SU-DHL-6 (cell line): ENCODE measurements around the gene RELA.
"Not testable (repeated sequence)": the region's sequence is repeated elsewhere in the genome, so short reads cannot be mapped to it uniquely, and the experiment has no call there.

Source experiments
- H2AFZ ChIP-seq: fragments of 200-600 bp; sonication (generic); 2 replicates; pipeline ENCODE4 v1.6.1; 2014; ENCODE audit warnings: low read depth, mild to moderate bottlenecking, moderate library complexity, mixed read lengths, antibody characterized with exemption, low read length; ENCODE audit not compliant: severe bottlenecking
- H3F3A ChIP-seq: fragments of 200-600 bp; shearing (Covaris generic); 2 replicates; pipeline ENCODE4 v1.6.0; 2016; ENCODE audit warnings: antibody characterized with exemption, mild to moderate bottlenecking; ENCODE audit not compliant: insufficient read depth
- H3K27ac ChIP-seq: fragments of 200-600 bp; sonication (generic); 2 replicates; pipeline ENCODE4 v1.5.1; 2016; ENCODE audit warnings: low read depth, mild to moderate bottlenecking, low read length, moderate library complexity, mixed read lengths
- H3K27me3 ChIP-seq: fragments of 200-600 bp; sonication (generic), shearing (Covaris generic); 2 replicates; pipeline ENCODE4 v1.6.0; 2014; ENCODE audit warnings: mild to moderate bottlenecking, low read length
- H3K36me3 ChIP-seq: fragments of 200-600 bp; sonication (generic); 2 replicates; pipeline ENCODE4 v1.6.1; 2014; ENCODE audit warnings: mild to moderate bottlenecking, low read length, mixed read lengths
- H3K4me2 ChIP-seq: fragments of 300-600, 200-600 bp; shearing (Covaris generic), sonication (generic); 2 replicates; pipeline ENCODE4 v1.6.0; 2014; ENCODE audit warnings: low read length, low read depth, mild to moderate bottlenecking; ENCODE audit not compliant: poor library complexity, severe bottlenecking
- H3K4me3 ChIP-seq: fragments of 200-600 bp; sonication (generic); 2 replicates; pipeline ENCODE4 v1.5.1; 2014; ENCODE audit warnings: antibody characterized with exemption, low read length, mild to moderate bottlenecking, mixed read lengths; ENCODE audit not compliant: insufficient read depth, poor library complexity, severe bottlenecking
- H3K79me2 ChIP-seq: fragments of 200-600 bp; sonication (generic); 2 replicates; pipeline ENCODE4 v1.6.1; 2014; ENCODE audit warnings: mild to moderate bottlenecking, low read length, moderate library complexity; ENCODE audit not compliant: insufficient read depth
- H3K9ac ChIP-seq: fragments of 200-600 bp; sonication (generic); 2 replicates; pipeline ENCODE4 v1.7.0; 2014; ENCODE audit warnings: mild to moderate bottlenecking, low read length
- H3K9me2 ChIP-seq: fragments of 200-600 bp; sonication (generic); replicated peaks from 2 replicates; pipeline ENCODE4 v1.6.1; 2014; ENCODE audit warnings: low read length; ENCODE audit not compliant: insufficient read depth
- H3K9me3 ChIP-seq: fragments of 200-600 bp; sonication (generic); 2 replicates; pipeline ENCODE4 v1.6.1; 2014; ENCODE audit warnings: low read length, mixed read lengths; ENCODE audit not compliant: insufficient read depth
- H4K20me1 ChIP-seq: fragments of 200-600 bp; sonication (generic); 2 replicates; pipeline ENCODE4 v1.6.1; 2014; ENCODE audit warnings: low read depth, mild to moderate bottlenecking, antibody characterized with exemption, low read length, moderate library complexity, mixed read lengths
- EZH2phosphoT487 ChIP-seq: fragments of 200-600 bp; sonication (generic), shearing (Covaris generic); conservative IDR thresholded peaks from 2 replicates; pipeline ENCODE4 v1.6.1; 2018; ENCODE audit warnings: mild to moderate bottlenecking, antibody characterized with exemption, low read length, moderate library complexity, mixed read lengths
- TF ChIP-seq, protein P1 (sequence below): fragments of 200-600 bp; sonication (generic); IDR thresholded peaks from one replicate; pipeline ENCODE4 v1.5.1; 2017; ENCODE audit warnings: antibody characterized with exemption, mild to moderate bottlenecking, low read length, moderate library complexity; ENCODE audit not compliant: insufficient read depth, poor library complexity, severe bottlenecking

The RELA gene

DNA sequence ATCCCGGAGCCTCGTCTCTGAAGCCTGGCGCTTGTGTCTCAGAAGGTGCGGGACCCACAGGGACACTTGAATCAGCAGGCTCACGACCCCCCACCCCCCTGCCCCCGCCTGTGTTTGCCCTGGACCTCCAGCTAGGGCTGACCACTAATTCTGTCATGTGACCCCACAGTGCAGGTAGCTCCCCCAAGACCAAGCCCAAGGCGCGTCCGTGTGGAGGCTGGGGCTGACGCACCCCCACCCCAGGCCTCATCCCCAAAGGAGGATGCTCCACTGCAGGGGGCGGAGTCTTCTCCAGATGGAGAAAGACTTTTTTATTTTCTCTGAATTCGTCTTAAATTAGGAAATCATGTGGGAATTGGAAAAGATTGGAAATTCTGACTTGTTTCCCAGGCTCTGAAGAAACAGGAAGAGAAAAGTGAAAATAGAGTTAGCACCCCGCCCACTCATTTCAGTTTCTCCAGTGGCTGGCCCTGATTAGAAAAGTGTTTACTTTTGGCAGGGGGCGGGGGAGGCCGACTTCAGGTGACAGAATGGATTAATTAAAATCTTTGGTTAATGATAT, 1.0 kb upstream of the RELA start:
- Histone ChIP-seq H3K79me2 (peaks cover 18% of the 10 kb centered on the region), H3F3A (no peaks in the 10 kb centered on the region), H4K20me1 (no peaks in the 10 kb centered on the region; the same call in 1 of the 2 replicates), H3K9me2 (no peaks in the 10 kb centered on the region), H3K9ac (peak overlapping the region; percentile 99), H3K9me3 (no peaks in the 10 kb centered on the region), H3K36me3 (no peaks in the 10 kb centered on the region), H3K27ac (peak overlapping the region; percentile 80), H2AFZ (peak overlapping the region; percentile 75), H3K4me2 (peak overlapping the region; percentile 86), H3K27me3 (no peaks in the 10 kb centered on the region), H3K4me3 (peak overlapping the region; percentile 98)
- no peak for TF ChIP-seq EZH2phosphoT487
- TF ChIP-seq, protein P1, sequence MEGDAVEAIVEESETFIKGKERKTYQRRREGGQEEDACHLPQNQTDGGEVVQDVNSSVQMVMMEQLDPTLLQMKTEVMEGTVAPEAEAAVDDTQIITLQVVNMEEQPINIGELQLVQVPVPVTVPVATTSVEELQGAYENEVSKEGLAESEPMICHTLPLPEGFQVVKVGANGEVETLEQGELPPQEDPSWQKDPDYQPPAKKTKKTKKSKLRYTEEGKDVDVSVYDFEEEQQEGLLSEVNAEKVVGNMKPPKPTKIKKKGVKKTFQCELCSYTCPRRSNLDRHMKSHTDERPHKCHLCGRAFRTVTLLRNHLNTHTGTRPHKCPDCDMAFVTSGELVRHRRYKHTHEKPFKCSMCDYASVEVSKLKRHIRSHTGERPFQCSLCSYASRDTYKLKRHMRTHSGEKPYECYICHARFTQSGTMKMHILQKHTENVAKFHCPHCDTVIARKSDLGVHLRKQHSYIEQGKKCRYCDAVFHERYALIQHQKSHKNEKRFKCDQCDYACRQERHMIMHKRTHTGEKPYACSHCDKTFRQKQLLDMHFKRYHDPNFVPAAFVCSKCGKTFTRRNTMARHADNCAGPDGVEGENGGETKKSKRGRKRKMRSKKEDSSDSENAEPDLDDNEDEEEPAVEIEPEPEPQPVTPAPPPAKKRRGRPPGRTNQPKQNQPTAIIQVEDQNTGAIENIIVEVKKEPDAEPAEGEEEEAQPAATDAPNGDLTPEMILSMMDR, result no peak

DNA sequence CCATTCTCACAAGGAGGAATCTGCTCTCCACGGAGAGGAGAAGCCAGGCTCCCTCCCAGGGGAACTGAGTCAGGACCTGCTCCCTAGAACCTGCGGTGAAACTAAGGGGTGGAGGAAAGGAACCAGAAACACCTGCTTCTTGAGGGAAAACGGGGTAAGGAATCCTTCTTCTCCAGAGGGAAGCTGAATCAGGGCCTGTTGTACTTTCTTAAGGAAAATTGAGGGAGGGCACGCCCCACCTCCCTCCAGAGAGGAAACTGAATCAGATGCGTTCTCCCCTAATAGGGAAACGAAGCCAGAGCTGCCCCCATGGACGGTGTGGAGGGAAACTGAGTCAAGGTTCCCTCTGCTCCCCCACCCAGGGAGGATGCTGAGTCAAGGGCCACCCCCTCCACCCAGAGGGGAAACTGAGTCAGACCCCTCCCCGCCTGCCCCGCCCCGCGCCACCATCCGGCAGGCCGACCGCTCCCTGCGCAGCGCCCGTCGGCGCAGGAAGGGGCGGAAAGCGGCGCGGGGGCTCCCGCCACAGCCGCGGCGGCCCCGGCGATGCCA, 393 bp downstream of the RELA start:
- Histone ChIP-seq H3K9me2 (no peaks in the 10 kb centered on the region), H3K27me3 (no peaks in the 10 kb centered on the region), H4K20me1 (no peaks in the 10 kb centered on the region; the same call in 1 of the 2 replicates), H3K4me3 (peak overlapping the region; percentile 98), H3K9me3 (no peaks in the 10 kb centered on the region), H3K4me2 (peak overlapping the region; percentile 100), H3F3A (no peaks in the 10 kb centered on the region), H3K79me2 (peaks cover 18% of the 10 kb centered on the region), H3K27ac (peak overlapping the region; percentile 54; the same call in 1 of the 2 replicates), H2AFZ (no peak overlapping the region), H3K36me3 (no peaks in the 10 kb centered on the region), H3K9ac (peak overlapping the region; percentile 99)
- TF ChIP-seq, protein P1, result no peak
- TF ChIP-seq EZH2phosphoT487, result no peak

DNA sequence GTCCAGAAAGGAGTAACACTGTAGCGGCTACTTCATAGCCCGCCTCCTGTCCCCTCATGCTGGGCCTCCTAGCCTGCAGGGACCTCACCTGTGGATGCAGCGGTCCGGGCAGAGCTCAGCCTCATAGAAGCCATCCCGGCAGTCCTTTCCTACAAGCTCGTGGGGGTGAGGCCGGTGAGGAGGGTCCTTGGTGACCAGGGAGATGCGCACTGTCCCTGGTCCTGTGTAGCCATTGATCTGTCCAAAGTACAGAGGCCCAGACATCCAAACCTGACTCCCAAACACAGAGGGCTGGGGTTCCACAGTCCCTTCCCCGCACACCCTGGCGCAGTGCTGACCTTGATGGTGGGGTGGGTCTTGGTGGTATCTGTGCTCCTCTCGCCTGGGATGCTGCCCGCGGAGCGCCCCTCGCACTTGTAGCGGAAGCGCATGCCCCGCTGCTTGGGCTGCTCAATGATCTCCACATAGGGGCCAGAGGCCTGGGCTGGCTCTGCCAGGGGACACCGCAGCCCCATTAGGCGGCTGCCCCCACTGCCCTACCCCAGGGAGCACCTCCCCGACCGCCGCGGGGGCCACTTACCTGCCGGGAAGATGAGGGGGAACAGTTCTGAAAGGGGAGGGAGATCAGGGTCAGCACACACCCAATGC, 993 bp downstream of the RELA start:
- no peak for TF ChIP-seq EZH2phosphoT487
- TF ChIP-seq, protein P1, result no peak
- peak overlapping the region; percentile 98 for H3K4me3 ChIP-seq
- H3K9me2 ChIP-seq, result no peaks in the 10 kb centered on the region
- H3K36me3 ChIP-seq, result no peaks in the 10 kb centered on the region
- no peaks in the 10 kb centered on the region; the same call in 1 of the 2 replicates for H4K20me1 ChIP-seq
- H3F3A ChIP-seq, result no peaks in the 10 kb centered on the region
- H3K27ac ChIP-seq, result 0 out of 2 replicates have a peak overlapping the region, but pooled peaks have one; percentile 54
- H3K9ac ChIP-seq, result peak overlapping the region; percentile 99
- H2AFZ ChIP-seq, result no peak overlapping the region
- H3K27me3 ChIP-seq, result no peaks in the 10 kb centered on the region
- H3K4me2 ChIP-seq, result peak overlapping the region; percentile 100
- no peaks in the 10 kb centered on the region for H3K9me3 ChIP-seq
- peaks cover 18% of the 10 kb centered on the region for H3K79me2 ChIP-seq

DNA sequence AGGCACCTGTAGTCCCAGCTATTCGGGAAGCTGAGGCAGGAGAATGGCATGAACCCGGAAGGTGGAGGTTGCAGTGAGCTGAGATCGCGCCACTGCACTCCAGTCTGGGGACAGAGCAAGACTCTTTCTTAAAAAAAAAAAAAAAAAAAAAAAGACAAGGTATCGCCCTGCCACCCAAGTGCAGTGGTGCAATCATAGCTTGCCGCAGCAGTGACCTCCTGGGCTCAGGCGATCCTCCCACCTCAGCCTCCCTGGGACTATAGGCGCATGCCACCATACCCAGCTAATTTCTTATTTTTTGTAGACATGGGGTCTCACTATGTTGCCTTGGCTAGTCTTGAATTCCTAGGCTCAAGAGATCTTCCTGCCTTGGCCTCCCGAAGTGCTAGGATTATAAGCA, 1.8 kb downstream of the RELA start:
- peak overlapping the region; percentile 100 for H3K4me2 ChIP-seq
- H3F3A ChIP-seq, H4K20me1 ChIP-seq, H3K9me2 ChIP-seq, H3K27ac ChIP-seq, H3K27me3 ChIP-seq, H2AFZ ChIP-seq, H3K9me3 ChIP-seq, H3K4me3 ChIP-seq, H3K36me3 ChIP-seq, H3K9ac ChIP-seq: not testable (repeated sequence)
- H3K79me2 ChIP-seq, result peaks cover 18% of the 10 kb centered on the region
